GM10266 (cell line): ENCODE data around the gene ZNF470.
A peak's percentile ranks its signal among the peaks of the same experiment; 100 is the strongest.

Source experiments
- DNase-seq: peaks from one replicate; pipeline ENCODE4 v3.0.0; 2012; ENCODE audit errors: extremely low spot score
- CTCF ChIP-seq: IDR thresholded peaks from 2 replicates; pipeline ENCODE4 v1.5.1; 2012; ENCODE audit warnings: mild to moderate bottlenecking, low read depth; ENCODE audit not compliant: control insufficient read depth, insufficient read depth; ENCODE audit errors: missing control alignments

Gene ZNF470

GRCh38 chr19:56567274-56568120, at the start of gene ZNF470:
TSS of gene ZNF470 (plus strand) at chr19:56567468. CDS start at chr19:56570312, 2,844 bp downstream.
- DNase-seq = peak; percentile 90
- no peak for TF ChIP-seq CTCF

GRCh38 chr19:56525214-56525860, 41.9 kb upstream of the ZNF470 start:
- DNase-seq = no peak
- TF ChIP-seq CTCF = no peak

GRCh38 chr19:56537442-56537841, 29.8 kb upstream of the ZNF470 start:
- no peak for TF ChIP-seq CTCF

GRCh38 chr19:56538254-56538760, 29.0 kb upstream of the ZNF470 start:
- TF ChIP-seq CTCF = no peak
- peak; percentile 84 for DNase-seq

More at GRCh38 chr19:56537442-56537841, 29.8 kb upstream of the ZNF470 start:
- no peak for DNase-seq

GRCh38 chr19:56538761-56539263, 28.5 kb upstream of the ZNF470 start, which contains the start of gene ZFP28:
TSS of gene ZFP28 (plus strand) at chr19:56538948. CDS start at chr19:56539019, 71 bp downstream.
- peak; percentile 24 for DNase-seq
- TF ChIP-seq CTCF = no peak

- no peak for DNase-seq
- no peak for TF ChIP-seq CTCF
Observed at GRCh38 chr19:56543776-56544175, 23.5 kb upstream of the ZNF470 start.

- no peak for TF ChIP-seq CTCF
- DNase-seq = no peak
Observed at GRCh38 chr19:56547535-56547934, 19.7 kb upstream of the ZNF470 start.
